OCI-LY1 (cell line): ENCODE results near the gene LRFN2.

ENCODE experiments used
- EZH2 ChIP-seq: fragments of 200-600 bp; sonication (generic), shearing (Covaris generic); IDR thresholded peaks from 2 replicates; pipeline ENCODE4 v1.8.0; 2017; ENCODE audit warnings: borderline replicate concordance, mixed run types, mild to moderate bottlenecking, antibody characterized with exemption, low read length, moderate library complexity, mixed read lengths
- TF ChIP-seq, protein P1 (sequence below): fragments of 200-600 bp; sonication (generic), shearing (Covaris generic); IDR thresholded peaks from 2 replicates; pipeline ENCODE4 v1.5.1; 2017; ENCODE audit warnings: mild to moderate bottlenecking, antibody characterized with exemption, low read length, moderate library complexity, mixed read lengths

DNA sequence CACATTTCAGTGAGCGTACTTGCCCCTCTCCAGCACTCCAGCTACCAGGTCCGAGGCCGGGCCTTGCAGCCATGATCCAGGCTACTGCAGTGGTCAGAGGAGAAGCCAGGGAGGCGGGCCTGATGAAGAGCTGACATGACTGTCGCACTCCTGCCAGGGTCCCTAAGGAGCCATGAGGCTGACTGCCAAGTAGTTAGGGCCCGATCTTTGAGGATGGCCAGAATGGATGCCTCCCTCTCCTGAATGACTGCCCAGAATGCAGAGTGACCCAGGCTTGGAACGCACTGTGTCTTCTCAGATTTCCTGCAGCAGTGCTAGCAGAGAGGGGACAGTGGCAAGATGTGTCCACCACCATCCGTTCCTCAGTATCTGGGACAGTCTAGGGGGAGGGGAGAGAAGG lies 24.7 kb upstream of the LRFN2 start:
- TF ChIP-seq, protein P1, sequence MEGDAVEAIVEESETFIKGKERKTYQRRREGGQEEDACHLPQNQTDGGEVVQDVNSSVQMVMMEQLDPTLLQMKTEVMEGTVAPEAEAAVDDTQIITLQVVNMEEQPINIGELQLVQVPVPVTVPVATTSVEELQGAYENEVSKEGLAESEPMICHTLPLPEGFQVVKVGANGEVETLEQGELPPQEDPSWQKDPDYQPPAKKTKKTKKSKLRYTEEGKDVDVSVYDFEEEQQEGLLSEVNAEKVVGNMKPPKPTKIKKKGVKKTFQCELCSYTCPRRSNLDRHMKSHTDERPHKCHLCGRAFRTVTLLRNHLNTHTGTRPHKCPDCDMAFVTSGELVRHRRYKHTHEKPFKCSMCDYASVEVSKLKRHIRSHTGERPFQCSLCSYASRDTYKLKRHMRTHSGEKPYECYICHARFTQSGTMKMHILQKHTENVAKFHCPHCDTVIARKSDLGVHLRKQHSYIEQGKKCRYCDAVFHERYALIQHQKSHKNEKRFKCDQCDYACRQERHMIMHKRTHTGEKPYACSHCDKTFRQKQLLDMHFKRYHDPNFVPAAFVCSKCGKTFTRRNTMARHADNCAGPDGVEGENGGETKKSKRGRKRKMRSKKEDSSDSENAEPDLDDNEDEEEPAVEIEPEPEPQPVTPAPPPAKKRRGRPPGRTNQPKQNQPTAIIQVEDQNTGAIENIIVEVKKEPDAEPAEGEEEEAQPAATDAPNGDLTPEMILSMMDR = no peak
- no peak for TF ChIP-seq EZH2
